ELR (cell line): Measurements from ENCODE around the gene MYOZ1.
"Not testable (repeated sequence)": the region's sequence is repeated elsewhere in the genome, so short reads cannot be mapped to it uniquely, and the experiment has no call there.

Source experiments
- DNase-seq: peaks from one replicate; pipeline ENCODE4 v3.0.0-alpha.2; 2015; ENCODE audit warnings: low read depth

MYOZ1 gene

GRCh38 chr10:73641328-73642060 lies at the start of gene MYOZ1:
Gene MYOZ1, minus strand, starts transcription at chr10:73641474. Its CDS starts 1,457 bp downstream, at chr10:73640017.
- DNase-seq = peak; percentile 49

- not testable (repeated sequence) for DNase-seq
Measured at GRCh38 chr10:73690755-73691154, 49.5 kb upstream of the MYOZ1 start.

GRCh38 chr10:73689596-73689995 lies 48.3 kb upstream of the MYOZ1 start:
- DNase-seq = not testable (repeated sequence)

GRCh38 chr10:73687641-73688040 lies 46.4 kb upstream of the MYOZ1 start:
- not testable (repeated sequence) for DNase-seq

GRCh38 chr10:73674546-73674945 lies 33.3 kb upstream of the MYOZ1 start:
- DNase-seq = not testable (repeated sequence)

- DNase-seq = not testable (repeated sequence)
Measured at GRCh38 chr10:73668378-73668777, 27.1 kb upstream of the MYOZ1 start.

GRCh38 chr10:73666153-73666809 lies 25.0 kb upstream of the MYOZ1 start:
- peak; percentile 55 for DNase-seq

- DNase-seq = not testable (repeated sequence)
Measured at GRCh38 chr10:73665581-73665980, 24.3 kb upstream of the MYOZ1 start.

- not testable (repeated sequence) for DNase-seq
Measured at GRCh38 chr10:73664156-73665040, 23.1 kb upstream of the MYOZ1 start.

GRCh38 chr10:73663621-73664020 lies 22.3 kb upstream of the MYOZ1 start:
- not testable (repeated sequence) for DNase-seq

GRCh38 chr10:73662705-73663104 lies 21.4 kb upstream of the MYOZ1 start:
- DNase-seq = not testable (repeated sequence)

- DNase-seq = no peak
Measured at GRCh38 chr10:73655990-73656298, 14.7 kb upstream of the MYOZ1 start, which contains the start of gene SYNPO2L. Gene SYNPO2L, minus strand, starts transcription at chr10:73656029. Its CDS starts 107 bp downstream, at chr10:73655922.

- DNase-seq = no peak
Measured at GRCh38 chr10:73655257-73655989, 14.1 kb upstream of the MYOZ1 start.

- DNase-seq = peak; percentile 42
Measured at GRCh38 chr10:73653701-73654100, 12.4 kb upstream of the MYOZ1 start.

GRCh38 chr10:73653195-73653594 lies 11.9 kb upstream of the MYOZ1 start:
- DNase-seq = no peak

GRCh38 chr10:73650537-73651331 lies 9.5 kb upstream of the MYOZ1 start:
- DNase-seq = peak; percentile 94

GRCh38 chr10:73649876-73650536 lies 8.7 kb upstream of the MYOZ1 start:
- DNase-seq = peak; percentile 68

GRCh38 chr10:73648975-73649829 lies 7.9 kb upstream of the MYOZ1 start:
- peak; percentile 22 for DNase-seq

GRCh38 chr10:73647875-73648651 lies 6.8 kb upstream of the MYOZ1 start:
- DNase-seq = no peak
